ENCODE results near the gene GLT8D1.
"Not testable (repeated sequence)": the region's sequence is repeated elsewhere in the genome, so short reads cannot be mapped to it uniquely, and the experiment has no call there.

The GLT8D1 gene

GRCh38 chr3:52739730-52740129, 34.1 kb upstream of the GLT8D1 start:
- TF ChIP-seq, protein P1, sequence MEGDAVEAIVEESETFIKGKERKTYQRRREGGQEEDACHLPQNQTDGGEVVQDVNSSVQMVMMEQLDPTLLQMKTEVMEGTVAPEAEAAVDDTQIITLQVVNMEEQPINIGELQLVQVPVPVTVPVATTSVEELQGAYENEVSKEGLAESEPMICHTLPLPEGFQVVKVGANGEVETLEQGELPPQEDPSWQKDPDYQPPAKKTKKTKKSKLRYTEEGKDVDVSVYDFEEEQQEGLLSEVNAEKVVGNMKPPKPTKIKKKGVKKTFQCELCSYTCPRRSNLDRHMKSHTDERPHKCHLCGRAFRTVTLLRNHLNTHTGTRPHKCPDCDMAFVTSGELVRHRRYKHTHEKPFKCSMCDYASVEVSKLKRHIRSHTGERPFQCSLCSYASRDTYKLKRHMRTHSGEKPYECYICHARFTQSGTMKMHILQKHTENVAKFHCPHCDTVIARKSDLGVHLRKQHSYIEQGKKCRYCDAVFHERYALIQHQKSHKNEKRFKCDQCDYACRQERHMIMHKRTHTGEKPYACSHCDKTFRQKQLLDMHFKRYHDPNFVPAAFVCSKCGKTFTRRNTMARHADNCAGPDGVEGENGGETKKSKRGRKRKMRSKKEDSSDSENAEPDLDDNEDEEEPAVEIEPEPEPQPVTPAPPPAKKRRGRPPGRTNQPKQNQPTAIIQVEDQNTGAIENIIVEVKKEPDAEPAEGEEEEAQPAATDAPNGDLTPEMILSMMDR (conservative IDR thresholded peaks at IDR 0.05; ENCODE audit: low read depth, low read length) = no peak
- H3K4me3 ChIP-seq (ENCODE audit: low read depth, low read length) = no peak overlapping the region
- DNase-seq (ENCODE audit: low read depth) = no peak

GRCh38 chr3:52733256-52733891, 27.8 kb upstream of the GLT8D1 start:
- no peak overlapping the region for H3K4me3 ChIP-seq (ENCODE audit: low read depth, low read length)
- TF ChIP-seq, protein P1 (conservative IDR thresholded peaks at IDR 0.05; ENCODE audit: low read depth, low read length) = no peak
- DNase-seq (ENCODE audit: low read depth) = no peak

DNA sequence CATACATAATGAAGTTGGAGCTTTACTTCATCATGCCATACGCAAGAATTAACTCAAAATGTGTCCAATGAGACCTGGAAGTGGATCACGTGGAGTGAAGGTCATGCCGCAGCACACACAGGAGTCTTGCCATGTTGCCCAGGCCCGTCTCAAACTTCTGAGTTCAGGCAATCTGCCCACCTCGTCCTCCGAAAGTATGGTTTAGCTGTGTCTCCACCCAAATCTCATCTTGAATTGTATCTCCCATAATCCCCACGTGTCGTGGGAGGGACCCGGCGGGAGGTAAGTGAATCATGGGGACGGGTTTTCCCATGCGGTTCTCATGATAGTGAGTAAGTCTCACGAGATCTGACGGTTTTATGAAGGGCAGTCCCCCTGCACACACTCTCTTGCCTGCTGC, 26.0 kb upstream of the GLT8D1 start:
- no peak for DNase-seq (ENCODE audit: low read depth)
- TF ChIP-seq, protein P1 (conservative IDR thresholded peaks at IDR 0.05; ENCODE audit: low read depth, low read length) = no peak
- no peak overlapping the region for H3K4me3 ChIP-seq (ENCODE audit: low read depth, low read length)

GRCh38 chr3:52730681-52731080, 25.1 kb upstream of the GLT8D1 start:
- H3K4me3 ChIP-seq (ENCODE audit: low read depth, low read length) = no peak overlapping the region
- peak; percentile 3 for DNase-seq (ENCODE audit: low read depth)
- TF ChIP-seq, protein P1 (conservative IDR thresholded peaks at IDR 0.05; ENCODE audit: low read depth, low read length) = no peak

GRCh38 chr3:52728753-52729152, 23.2 kb upstream of the GLT8D1 start:
- not testable (repeated sequence) for DNase-seq (ENCODE audit: low read depth); H3K4me3 ChIP-seq (ENCODE audit: low read depth, low read length)

DNA sequence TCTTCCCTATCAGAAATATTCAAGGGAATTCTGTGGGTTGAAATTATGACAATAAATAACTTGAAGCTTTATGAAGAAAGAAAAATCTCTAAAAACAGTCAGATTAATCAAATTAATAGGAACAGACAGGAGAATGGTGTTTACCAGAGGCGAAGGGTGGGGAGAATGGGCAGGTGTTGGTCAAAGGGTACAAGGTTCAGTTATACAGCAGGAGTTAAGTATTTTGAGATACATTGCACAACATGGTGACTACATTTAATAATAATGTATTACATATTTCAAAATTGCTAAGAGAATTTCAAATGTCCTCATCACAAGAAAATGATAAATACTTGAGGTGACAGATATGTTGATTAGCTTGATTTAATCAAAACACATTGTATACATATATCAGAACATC, 18.9 kb upstream of the GLT8D1 start:
- DNase-seq (ENCODE audit: low read depth) = no peak
- H3K4me3 ChIP-seq (ENCODE audit: low read depth, low read length) = no peak overlapping the region
- TF ChIP-seq, protein P1 (conservative IDR thresholded peaks at IDR 0.05; ENCODE audit: low read depth, low read length) = no peak

DNA sequence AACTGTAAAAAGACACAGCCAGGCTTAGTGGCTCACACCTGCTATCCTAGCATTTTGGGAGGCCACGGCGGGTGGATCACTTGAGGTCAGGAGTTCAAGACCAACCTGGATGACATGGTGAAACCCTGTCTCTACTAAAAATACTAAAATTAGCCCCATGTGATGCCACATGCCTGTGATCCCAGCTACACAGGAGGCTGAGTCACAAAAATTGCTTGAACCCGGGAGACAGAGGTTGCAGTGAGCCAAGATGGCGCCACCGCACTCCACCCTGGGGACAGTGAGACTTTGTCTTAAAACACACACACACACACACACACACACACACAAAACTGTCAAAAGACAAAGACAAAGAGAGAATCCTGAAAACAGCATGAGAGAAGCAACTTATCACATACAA, 18.3 kb upstream of the GLT8D1 start:
- DNase-seq (ENCODE audit: low read depth) = no peak
- no peak overlapping the region for H3K4me3 ChIP-seq (ENCODE audit: low read depth, low read length)
- TF ChIP-seq, protein P1 (conservative IDR thresholded peaks at IDR 0.05; ENCODE audit: low read depth, low read length) = no peak
